MM.1S (cell line): ENCODE data around the gene CTBP1.

ENCODE experiments used
- CTCF ChIP-seq: fragments of 300-600 bp; sonication (generic); IDR thresholded peaks from 2 replicates; pipeline ENCODE4 v1.5.1; 2016; ENCODE audit warnings: antibody characterized with exemption, low read length, mixed read lengths
- EZH2 ChIP-seq: fragments of 300-600 bp; sonication (generic); optimal IDR thresholded peaks from 2 replicates; pipeline ENCODE3; 2017; ENCODE audit warnings: low read depth, mild to moderate bottlenecking, antibody characterized with exemption, low read length, mixed read lengths

GRCh38 chr4:1223841-1224809 is 24.8 kb downstream of the CTBP1 start:
- no peak for TF ChIP-seq CTCF
- no peak for TF ChIP-seq EZH2
